ENCODE results near the gene TPST1. TPM values are rescaled to one million over a fixed set of nuclear protein-coding genes. Genes with fewer than 3 reads are reported as not detected.
"Not testable (repeated sequence)": the region's sequence is repeated elsewhere in the genome, so short reads cannot be mapped to it uniquely, and the experiment has no call there.

Gene TPST1
- polyA plus RNA-seq, 2 donors: 4.4 to 5.9 TPM

GRCh38 chr7:66399566-66399965 lies 194.4 kb downstream of the TPST1 start:
- Histone ChIP-seq H3K36me3 (ENCODE audit: control insufficient read depth in 2 of 2, insufficient read depth in 2 of 2, low read length in 1 of 2) (no peaks in the 10 kb centered on the region), H3K27me3 (ENCODE audit: control insufficient read depth in 1 of 2, insufficient read depth in 2 of 2, low read length in 2 of 2) (no peaks in the 10 kb centered on the region), H3K4me3 (ENCODE audit: low read depth in 1 of 2, low read length in 2 of 2) (no peak overlapping the region), H3K4me1 (ENCODE audit: control insufficient read depth in 2 of 2, insufficient read depth in 2 of 2, low read length in 1 of 2) (no peaks in the 10 kb centered on the region), H3K27ac (ENCODE audit: low read depth in 2 of 2, low read length in 1 of 2) (no peak overlapping the region), H3K9me3 (ENCODE audit: control insufficient read depth in 2 of 2, insufficient read depth in 1 of 2, low read depth in 1 of 2, low read length in 1 of 2) (no peaks in the 10 kb centered on the region)

- Histone ChIP-seq H3K27ac (ENCODE audit: low read depth in 2 of 2, low read length in 1 of 2) (no peak overlapping the region), H3K9me3 (ENCODE audit: control insufficient read depth in 2 of 2, insufficient read depth in 1 of 2, low read depth in 1 of 2, low read length in 1 of 2) (no peaks in the 10 kb centered on the region), H3K4me3 (ENCODE audit: low read depth in 1 of 2, low read length in 2 of 2) (no peak overlapping the region), H3K4me1 (ENCODE audit: control insufficient read depth in 2 of 2, insufficient read depth in 2 of 2, low read length in 1 of 2) (no peaks in the 10 kb centered on the region), H3K36me3 (ENCODE audit: control insufficient read depth in 2 of 2, insufficient read depth in 2 of 2, low read length in 1 of 2) (no peaks in the 10 kb centered on the region), H3K27me3 (ENCODE audit: control insufficient read depth in 1 of 2, insufficient read depth in 2 of 2, low read length in 2 of 2) (no peaks in the 10 kb centered on the region)
- WGBS, 2 donors: 88 to 94% methylated on average over 3 of the region's 3 CpGs
Observed at GRCh38 chr7:66400400-66400799, 195.3 kb downstream of the TPST1 start.

GRCh38 chr7:66401126-66401525 lies 196.0 kb downstream of the TPST1 start:
- not testable (repeated sequence) for H3K4me1 ChIP-seq (ENCODE audit: control insufficient read depth in 2 of 2, insufficient read depth in 2 of 2, low read length in 1 of 2); H3K27ac ChIP-seq (ENCODE audit: low read depth in 2 of 2, low read length in 1 of 2); H3K27me3 ChIP-seq (ENCODE audit: control insufficient read depth in 1 of 2, insufficient read depth in 2 of 2, low read length in 2 of 2); H3K36me3 ChIP-seq (ENCODE audit: control insufficient read depth in 2 of 2, insufficient read depth in 2 of 2, low read length in 1 of 2); H3K4me3 ChIP-seq (ENCODE audit: low read depth in 1 of 2, low read length in 2 of 2); H3K9me3 ChIP-seq (ENCODE audit: control insufficient read depth in 2 of 2, insufficient read depth in 1 of 2, low read depth in 1 of 2, low read length in 1 of 2)
- 98 to 100% methylated on average over 4 of the region's 4 CpGs for whole genome bisulfite sequencing, 2 donors

DNA sequence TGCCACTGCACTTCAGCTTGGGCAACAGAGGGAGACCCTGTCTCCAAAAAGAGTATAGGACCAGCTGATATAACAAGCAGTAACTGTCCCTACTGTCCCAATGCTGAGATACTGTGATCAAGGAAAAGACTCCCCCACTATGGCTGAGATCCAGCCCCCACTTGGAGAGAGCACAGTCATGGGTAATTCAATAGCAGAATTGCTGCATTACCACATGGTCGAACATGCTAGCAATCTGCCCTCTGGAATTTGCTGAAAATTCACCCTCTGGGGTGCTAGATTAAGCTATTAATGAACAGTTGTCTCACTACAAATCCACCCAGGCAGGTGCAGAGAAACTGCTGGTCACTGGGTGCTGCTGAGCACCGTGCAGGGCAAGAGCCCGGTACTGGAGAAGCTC lies 196.8 kb downstream of the TPST1 start:
- not testable (repeated sequence) for H3K27ac ChIP-seq (ENCODE audit: low read depth in 2 of 2, low read length in 1 of 2)
- 93 to 98% methylated on average over 3 of the region's 3 CpGs for WGBS, 2 donors

GRCh38 chr7:66403564-66403963 lies 198.4 kb downstream of the TPST1 start:
- Histone ChIP-seq H3K4me1 (ENCODE audit: control insufficient read depth in 2 of 2, insufficient read depth in 2 of 2, low read length in 1 of 2) (no peaks in the 10 kb centered on the region), H3K27ac (ENCODE audit: low read depth in 2 of 2, low read length in 1 of 2) (no peak overlapping the region), H3K4me3 (ENCODE audit: low read depth in 1 of 2, low read length in 2 of 2) (no peak overlapping the region), H3K36me3 (ENCODE audit: control insufficient read depth in 2 of 2, insufficient read depth in 2 of 2, low read length in 1 of 2) (peaks cover 0 to 2% of the 10 kb centered on the region in 2 donors), H3K9me3 (ENCODE audit: control insufficient read depth in 2 of 2, insufficient read depth in 1 of 2, low read depth in 1 of 2, low read length in 1 of 2) (no peaks in the 10 kb centered on the region), H3K27me3 (ENCODE audit: control insufficient read depth in 1 of 2, insufficient read depth in 2 of 2, low read length in 2 of 2) (no peaks in the 10 kb centered on the region)
- 95 to 96% methylated on average over 4 of the region's 4 CpGs for WGBS, 2 donors

More for the DNA sequence above, 196.8 kb downstream of the TPST1 start:
- not testable (repeated sequence) for H3K4me3 ChIP-seq (ENCODE audit: low read depth in 1 of 2, low read length in 2 of 2); H3K4me1 ChIP-seq (ENCODE audit: control insufficient read depth in 2 of 2, insufficient read depth in 2 of 2, low read length in 1 of 2); H3K27me3 ChIP-seq (ENCODE audit: control insufficient read depth in 1 of 2, insufficient read depth in 2 of 2, low read length in 2 of 2); H3K9me3 ChIP-seq (ENCODE audit: control insufficient read depth in 2 of 2, insufficient read depth in 1 of 2, low read depth in 1 of 2, low read length in 1 of 2); H3K36me3 ChIP-seq (ENCODE audit: control insufficient read depth in 2 of 2, insufficient read depth in 2 of 2, low read length in 1 of 2)

DNA sequence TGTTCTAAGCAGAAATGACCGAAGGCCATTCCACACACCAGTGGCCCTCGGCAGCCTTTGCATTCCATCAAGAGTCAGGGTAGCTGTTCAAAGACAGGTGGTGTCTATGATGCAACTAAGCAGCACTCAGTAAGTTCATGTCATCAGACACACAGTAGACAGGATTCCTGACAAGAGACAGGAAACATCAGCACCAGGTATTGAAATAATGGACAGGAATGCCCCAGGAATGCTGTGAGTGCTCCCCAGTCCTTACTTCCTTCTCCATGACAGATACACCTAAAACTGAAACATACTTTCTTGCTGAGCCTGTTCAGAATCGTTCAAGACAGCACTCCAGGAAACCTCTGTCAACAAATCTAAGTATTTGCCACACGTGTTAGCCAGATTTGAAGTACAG lies 204.4 kb downstream of the TPST1 start:
- Histone ChIP-seq H3K27ac (ENCODE audit: low read depth in 2 of 2, low read length in 1 of 2) (no peak overlapping the region), H3K36me3 (ENCODE audit: control insufficient read depth in 2 of 2, insufficient read depth in 2 of 2, low read length in 1 of 2) (peaks cover 0 to 2% of the 10 kb centered on the region in 2 donors), H3K27me3 (ENCODE audit: control insufficient read depth in 1 of 2, insufficient read depth in 2 of 2, low read length in 2 of 2) (no peaks in the 10 kb centered on the region), H3K4me3 (ENCODE audit: low read depth in 1 of 2, low read length in 2 of 2) (no peak overlapping the region), H3K9me3 (ENCODE audit: control insufficient read depth in 2 of 2, insufficient read depth in 1 of 2, low read depth in 1 of 2, low read length in 1 of 2) (no peaks in the 10 kb centered on the region), H3K4me1 (ENCODE audit: control insufficient read depth in 2 of 2, insufficient read depth in 2 of 2, low read length in 1 of 2) (peaks cover 0 to 9% of the 10 kb centered on the region in 2 donors)
- 63 to 66% methylated on average over 4 of the region's 4 CpGs for WGBS, 2 donors

Other genes starting within 250 kb of the TPST1 start
- 10 to 100 TPM; 24.1 to 30.5 TPM for gene GUSB, start 223.1 kb upstream of the TPST1 start, polyA plus RNA-seq
- gene ASL, start 129.5 kb upstream of the TPST1 start, polyA plus RNA-seq: 10 to 100 TPM; 25.8 to 31.6 TPM
- gene CRCP, start 90.5 kb upstream of the TPST1 start, polyA plus RNA-seq: 10 to 100 TPM; 14.5 to 19.5 TPM

Measured in esophagus (tissue), 2 donors.